Kasumi-1 (cell line): ENCODE results near the gene SMCO4.
"Not testable (repeated sequence)": the region's sequence is repeated elsewhere in the genome, so short reads cannot be mapped to it uniquely, and the experiment has no call there.

ENCODE experiments used
- DNase-seq, 2 experiments: peaks; one replicate each; lab custom pipeline; 2025; lab: John Stamatoyannopoulos, UW

The SMCO4 gene

GRCh38 chr11:93560199-93560932, 17.2 kb upstream of the SMCO4 start:
- no peak for DNase-seq

- no peak for DNase-seq
Observed at GRCh38 chr11:93559681-93560080, 16.5 kb upstream of the SMCO4 start.

GRCh38 chr11:93552874-93553273, 9.7 kb upstream of the SMCO4 start:
- no peak for DNase-seq

- no peak for DNase-seq
Observed at GRCh38 chr11:93549976-93550375, 6.8 kb upstream of the SMCO4 start.

- DNase-seq, result no peak
Observed at GRCh38 chr11:93548679-93549319, 5.6 kb upstream of the SMCO4 start.

- DNase-seq, result peak; percentile 30 to 35
Observed at GRCh38 chr11:93547773-93548172, 4.6 kb upstream of the SMCO4 start.

- no peak for DNase-seq
Observed at GRCh38 chr11:93547028-93547427, 3.8 kb upstream of the SMCO4 start.

GRCh38 chr11:93545566-93545965, 2.4 kb upstream of the SMCO4 start:
- no peak for DNase-seq

GRCh38 chr11:93542811-93543229, 371 bp downstream of the SMCO4 start:
- DNase-seq, result no peak

GRCh38 chr11:93541884-93542810, 1.0 kb downstream of the SMCO4 start:
- DNase-seq, result peak; percentile 74 to 86

- no peak for DNase-seq
Observed at GRCh38 chr11:93540896-93541553, 2.2 kb downstream of the SMCO4 start.

GRCh38 chr11:93540337-93540736, 2.9 kb downstream of the SMCO4 start:
- DNase-seq, result no peak

GRCh38 chr11:93537767-93538261, 5.4 kb downstream of the SMCO4 start:
- no peak for DNase-seq

GRCh38 chr11:93537049-93537448, 6.1 kb downstream of the SMCO4 start:
- DNase-seq, result no peak

GRCh38 chr11:93536101-93536861, 6.9 kb downstream of the SMCO4 start:
- no peak for DNase-seq

- DNase-seq, result not testable (repeated sequence)
Observed at GRCh38 chr11:93535578-93535977, 7.6 kb downstream of the SMCO4 start.

- DNase-seq, result no peak
Observed at GRCh38 chr11:93532806-93533205, 10.4 kb downstream of the SMCO4 start.

- DNase-seq, result no peak
Observed at GRCh38 chr11:93532281-93532789, 10.9 kb downstream of the SMCO4 start.

GRCh38 chr11:93530468-93530826, 12.7 kb downstream of the SMCO4 start:
- no peak for DNase-seq

- DNase-seq, result peak in 1 of 2 experiments; percentile 12
Observed at GRCh38 chr11:93529707-93530467, 13.3 kb downstream of the SMCO4 start.
